GM12874 (cell line): ENCODE results near the gene RFNG.

ENCODE experiments used
- TF ChIP-seq, protein P1 (sequence below): IDR thresholded peaks from 2 replicates; pipeline ENCODE4 v1.5.1; 2011; ENCODE audit warnings: low read depth, mild to moderate bottlenecking, control low read depth, low read length, moderate library complexity; ENCODE audit not compliant: insufficient read depth

Gene RFNG

DNA sequence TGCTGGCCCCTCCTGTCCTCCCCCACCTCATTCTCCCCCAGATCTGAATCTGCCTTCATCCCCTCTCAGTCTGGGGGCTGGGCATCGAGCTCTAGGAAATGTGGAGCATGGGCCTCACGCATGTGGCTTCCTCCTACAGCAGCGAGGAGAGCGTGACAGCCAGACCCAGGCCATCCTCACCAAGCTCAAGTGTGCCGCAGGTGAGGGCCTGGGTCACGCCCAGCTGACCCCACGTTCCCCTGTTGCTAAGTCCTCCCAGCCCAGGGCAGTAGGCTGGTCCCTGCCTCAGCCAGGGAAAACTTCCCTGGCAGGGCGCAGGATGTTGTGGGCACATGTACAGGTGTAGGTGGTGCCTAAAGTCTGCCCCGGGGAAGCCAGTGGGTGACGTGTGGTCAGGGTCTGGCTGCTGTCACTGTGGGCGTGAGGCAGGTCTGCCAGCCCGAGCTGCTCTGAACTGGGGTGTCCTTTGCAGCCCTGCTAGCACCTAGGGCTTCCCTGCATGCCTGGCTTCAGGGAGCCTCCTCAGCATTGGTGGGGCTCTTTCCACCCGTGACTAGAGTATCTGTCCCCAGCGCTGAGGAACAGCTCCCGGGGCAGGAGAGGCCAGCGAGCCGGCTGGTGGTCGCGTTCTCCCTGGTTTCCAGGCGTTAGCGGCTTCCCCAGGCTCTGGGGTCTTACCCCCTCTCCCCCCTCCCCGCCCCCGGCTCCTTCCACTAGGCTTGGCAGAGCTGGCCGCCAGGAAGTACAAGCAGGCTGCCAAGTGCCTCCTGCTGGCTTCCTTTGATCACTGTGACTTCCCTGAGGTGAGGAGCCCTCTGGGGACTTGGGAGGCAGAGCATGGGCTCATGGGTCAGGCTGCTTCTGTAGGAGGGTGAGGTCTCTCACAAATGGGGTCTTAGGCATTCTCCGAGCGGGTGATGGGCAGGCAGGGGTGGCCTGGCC lies 3.7 kb upstream of the RFNG start:
- TF ChIP-seq, protein P1, sequence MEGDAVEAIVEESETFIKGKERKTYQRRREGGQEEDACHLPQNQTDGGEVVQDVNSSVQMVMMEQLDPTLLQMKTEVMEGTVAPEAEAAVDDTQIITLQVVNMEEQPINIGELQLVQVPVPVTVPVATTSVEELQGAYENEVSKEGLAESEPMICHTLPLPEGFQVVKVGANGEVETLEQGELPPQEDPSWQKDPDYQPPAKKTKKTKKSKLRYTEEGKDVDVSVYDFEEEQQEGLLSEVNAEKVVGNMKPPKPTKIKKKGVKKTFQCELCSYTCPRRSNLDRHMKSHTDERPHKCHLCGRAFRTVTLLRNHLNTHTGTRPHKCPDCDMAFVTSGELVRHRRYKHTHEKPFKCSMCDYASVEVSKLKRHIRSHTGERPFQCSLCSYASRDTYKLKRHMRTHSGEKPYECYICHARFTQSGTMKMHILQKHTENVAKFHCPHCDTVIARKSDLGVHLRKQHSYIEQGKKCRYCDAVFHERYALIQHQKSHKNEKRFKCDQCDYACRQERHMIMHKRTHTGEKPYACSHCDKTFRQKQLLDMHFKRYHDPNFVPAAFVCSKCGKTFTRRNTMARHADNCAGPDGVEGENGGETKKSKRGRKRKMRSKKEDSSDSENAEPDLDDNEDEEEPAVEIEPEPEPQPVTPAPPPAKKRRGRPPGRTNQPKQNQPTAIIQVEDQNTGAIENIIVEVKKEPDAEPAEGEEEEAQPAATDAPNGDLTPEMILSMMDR: no peak

DNA sequence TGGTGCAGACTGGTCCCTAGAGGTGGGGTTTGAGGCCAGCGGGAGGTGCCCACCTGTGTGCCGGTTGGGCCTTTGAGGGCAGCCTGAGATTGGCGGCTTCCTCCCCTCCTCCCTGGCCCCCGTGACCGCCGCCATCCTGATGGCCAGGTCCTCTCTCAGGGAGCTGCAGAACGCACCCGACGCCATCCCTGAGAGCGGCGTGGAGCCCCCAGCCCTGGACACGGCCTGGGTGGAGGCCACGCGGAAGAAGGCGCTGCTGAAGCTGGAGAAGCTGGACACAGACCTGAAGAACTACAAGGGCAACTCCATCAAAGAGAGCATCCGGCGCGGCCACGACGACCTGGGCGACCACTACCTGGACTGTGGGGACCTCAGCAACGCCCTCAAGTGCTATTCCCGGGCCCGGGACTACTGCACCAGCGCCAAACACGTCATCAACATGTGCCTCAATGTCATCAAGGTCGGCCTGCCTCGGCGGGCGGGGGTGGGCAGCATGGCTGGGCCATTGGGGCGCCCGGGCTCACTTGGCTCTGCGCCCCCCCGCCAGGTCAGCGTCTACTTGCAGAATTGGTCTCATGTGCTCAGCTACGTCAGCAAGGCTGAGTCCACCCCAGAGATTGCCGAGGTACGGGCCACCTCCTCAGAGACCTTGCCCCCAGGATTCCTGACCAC lies 2.9 kb upstream of the RFNG start:
- TF ChIP-seq, protein P1: no peak

DNA sequence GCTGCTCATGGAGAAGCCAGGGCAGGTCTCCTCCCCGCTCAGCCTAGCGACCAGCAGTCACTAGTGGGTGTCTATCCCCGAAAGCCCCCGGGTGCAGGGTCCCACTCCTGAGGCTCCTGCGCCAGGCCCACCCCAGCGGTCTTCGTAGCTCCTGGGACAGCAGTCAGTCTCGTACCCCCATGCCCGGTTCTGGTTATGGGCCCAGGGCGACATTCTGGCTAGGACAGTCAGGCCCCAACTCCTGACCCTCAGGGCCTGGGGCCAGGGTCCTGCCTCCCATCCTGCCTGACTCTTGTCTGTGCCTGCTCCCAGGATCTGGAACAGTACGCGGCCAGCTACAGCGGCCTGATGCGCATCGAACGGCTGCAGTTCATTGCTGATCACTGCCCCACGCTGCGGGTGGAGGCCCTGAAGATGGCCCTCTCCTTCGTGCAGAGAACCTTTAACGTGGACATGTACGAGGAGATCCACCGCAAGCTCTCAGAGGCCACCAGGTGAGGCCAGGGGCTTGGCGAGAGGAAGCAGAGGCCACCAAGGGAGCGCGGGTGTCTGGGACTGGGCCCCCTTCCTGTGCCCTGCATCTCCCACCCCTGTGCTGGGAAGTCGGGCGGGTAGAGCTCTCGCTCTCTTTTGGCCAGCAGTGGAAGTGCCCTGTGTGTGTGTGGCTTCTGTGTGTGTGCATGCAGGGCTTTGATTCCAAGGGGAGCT lies 2.1 kb upstream of the RFNG start:
- TF ChIP-seq, protein P1: no peak

DNA sequence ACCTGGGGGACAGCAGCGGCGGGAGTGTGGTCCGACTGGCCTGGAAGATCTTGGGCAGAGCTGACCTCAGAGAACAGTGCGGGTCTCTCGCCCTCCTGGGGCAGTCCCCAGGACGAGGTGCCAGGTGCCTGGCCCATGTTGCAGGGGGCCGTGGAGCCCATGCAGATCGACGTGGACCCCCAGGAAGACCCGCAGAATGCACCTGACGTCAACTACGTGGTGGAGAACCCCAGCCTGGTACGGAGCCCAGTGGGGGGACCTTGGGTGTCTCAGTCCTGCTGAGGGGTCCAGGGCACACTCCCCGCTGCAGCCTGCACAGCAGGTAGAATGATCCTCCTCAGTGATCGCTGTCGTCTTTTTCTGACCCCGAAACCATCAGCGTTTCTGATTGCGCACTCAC lies 1.5 kb upstream of the RFNG start:
- TF ChIP-seq, protein P1: no peak

DNA sequence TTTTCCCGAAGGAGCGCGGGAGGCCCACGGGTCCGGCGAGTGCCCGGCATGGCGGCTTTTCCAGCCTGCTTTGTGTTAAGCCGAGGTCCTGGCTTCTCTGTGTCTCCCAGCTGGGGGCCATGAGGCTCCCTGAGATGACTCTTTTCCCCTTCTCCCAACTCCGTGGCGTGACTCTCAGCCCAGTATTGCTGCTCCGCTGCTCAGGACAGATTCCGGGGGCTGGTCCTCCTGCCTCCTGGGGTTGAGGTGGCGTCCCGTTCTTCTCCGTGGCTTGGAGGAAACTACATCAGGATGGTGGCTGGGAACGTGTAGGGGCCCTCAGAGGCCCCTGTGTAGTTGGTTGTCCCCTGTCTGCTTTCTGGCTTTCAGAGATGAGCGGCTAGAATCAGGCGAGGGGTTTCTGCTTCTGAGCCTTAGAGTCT lies 1.0 kb upstream of the RFNG start:
- TF ChIP-seq, protein P1: no peak

DNA sequence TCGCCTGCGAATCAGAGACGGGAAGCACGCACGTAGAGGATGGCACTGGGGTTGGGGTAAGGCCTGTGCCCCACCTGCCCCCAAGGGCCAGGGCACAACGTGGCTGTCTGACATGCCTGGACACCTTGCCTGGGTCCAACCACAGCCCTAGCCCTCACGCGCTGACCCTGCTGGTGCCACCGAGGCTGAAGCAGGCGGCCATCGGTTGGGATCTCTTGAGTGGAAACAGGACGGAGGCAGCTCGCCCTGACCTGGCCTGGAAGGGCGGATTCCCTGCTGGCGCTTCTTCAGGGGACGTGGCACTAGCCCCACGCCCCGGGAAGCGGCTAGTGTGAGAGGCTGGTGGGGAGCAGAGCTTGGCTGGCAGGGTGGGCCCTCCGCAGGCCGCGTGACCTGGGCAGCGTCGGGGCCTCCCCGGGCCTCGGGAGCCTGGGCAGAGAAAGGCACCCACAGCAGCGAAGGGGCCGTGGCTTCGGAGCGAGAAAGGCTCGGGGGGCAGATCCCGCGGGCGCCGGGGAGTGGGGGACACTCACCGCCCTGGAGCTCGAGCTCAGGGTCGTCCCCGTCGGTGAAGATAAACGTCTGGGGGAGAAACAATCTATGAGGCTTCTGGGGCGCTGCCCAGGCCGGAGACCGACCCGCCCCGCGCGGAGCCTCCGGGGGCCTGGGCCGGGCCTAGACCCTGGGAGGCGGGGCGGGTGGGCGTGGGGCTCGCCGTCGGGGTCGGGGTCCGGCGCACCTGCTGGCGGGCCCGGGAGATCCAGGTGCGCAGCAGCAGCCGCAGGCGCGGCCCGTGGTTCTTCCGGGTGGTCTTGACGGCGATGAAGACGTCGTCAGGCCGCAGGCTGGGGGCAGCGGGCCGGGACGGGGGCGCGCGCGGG lies 610 bp downstream of the RFNG start:
- TF ChIP-seq, protein P1: no peak
